NCI-H1930 (cell line): ENCODE data around the gene FMO2.
A peak's percentile ranks its signal among the peaks of the same experiment; 100 is the strongest.
"Not testable (repeated sequence)": the region's sequence is repeated elsewhere in the genome, so short reads cannot be mapped to it uniquely, and the experiment has no call there.

Experiments used
- DNase-seq, 2 experiments: peaks; one replicate each; lab custom pipeline; 2025; lab: John Stamatoyannopoulos, UW

Gene FMO2

DNA sequence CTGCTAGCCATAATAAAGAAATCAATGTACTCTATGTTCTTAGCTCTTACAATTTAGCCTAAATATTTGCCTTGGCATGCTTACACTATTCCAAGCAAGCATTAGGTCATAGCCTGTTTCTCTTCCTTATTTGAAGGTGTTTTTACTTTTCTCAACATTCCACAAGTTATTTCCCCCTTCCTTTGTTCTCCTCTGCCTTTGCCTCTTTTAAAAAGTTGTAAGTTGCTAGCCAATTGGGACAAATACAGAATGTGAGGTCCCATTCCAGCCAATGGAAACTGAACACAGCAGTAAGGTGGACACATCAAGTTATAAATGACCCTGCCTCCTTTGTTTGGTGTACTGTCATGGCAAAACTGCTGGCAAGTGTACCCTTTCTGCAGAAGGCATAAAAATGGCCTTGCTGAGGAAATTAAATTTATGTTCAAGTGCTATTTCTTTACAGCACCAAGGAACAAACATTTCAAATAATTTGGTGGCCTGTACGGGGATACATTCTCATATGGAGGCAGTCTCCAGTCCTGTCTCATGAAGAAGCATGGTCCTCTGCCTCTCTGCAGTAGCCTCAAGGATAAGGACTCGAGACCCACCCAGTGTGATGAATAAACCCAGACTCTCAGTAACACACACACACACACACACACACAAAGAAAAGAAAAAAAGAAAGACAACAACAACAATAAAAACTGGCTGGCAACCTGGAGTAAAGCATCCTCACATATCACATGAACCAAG lies 34.4 kb downstream of the FMO2 start:
- DNase-seq, result no peak

DNA sequence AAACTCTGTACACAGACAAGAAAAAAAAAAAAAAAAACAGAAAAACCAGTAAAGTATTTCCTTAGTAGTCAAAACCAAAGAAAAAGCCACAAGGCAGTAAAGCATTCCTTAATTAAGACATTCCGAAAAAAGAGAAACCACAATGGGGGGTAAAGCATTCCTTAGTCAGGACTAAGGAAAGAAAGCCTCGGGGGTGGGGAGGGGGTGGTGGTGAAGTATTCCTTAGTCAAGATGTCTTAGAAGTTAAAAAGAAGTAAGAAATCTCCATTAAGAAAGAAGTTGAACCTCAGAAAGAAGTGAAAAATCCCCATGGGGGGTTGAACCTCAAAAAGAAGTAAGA lies 35.0 kb downstream of the FMO2 start:
- DNase-seq, result no peak

DNA sequence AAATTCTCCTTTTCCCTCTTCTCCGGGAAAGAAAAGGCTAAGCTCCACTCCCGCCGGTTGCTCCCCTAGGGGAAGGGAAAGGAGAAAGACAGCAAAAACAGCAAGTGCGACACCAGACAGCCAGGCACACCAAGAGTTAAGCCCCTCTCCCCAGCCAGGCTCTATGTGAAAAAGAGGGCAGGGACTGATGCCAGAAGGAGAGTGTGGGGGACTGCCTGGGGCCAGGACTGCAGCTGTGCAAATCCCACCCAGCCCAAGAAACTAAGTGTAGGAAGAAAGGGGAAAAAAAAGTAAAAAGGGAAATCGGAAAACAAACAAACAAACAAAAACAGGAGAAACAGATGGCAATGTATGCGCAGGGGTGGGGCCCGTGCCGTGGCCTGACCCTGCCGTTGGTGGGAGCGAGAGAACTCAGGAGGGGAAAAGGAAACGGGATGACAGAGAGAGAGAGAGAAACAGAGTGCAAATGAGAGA lies 35.5 kb downstream of the FMO2 start:
- no peak for DNase-seq

DNA sequence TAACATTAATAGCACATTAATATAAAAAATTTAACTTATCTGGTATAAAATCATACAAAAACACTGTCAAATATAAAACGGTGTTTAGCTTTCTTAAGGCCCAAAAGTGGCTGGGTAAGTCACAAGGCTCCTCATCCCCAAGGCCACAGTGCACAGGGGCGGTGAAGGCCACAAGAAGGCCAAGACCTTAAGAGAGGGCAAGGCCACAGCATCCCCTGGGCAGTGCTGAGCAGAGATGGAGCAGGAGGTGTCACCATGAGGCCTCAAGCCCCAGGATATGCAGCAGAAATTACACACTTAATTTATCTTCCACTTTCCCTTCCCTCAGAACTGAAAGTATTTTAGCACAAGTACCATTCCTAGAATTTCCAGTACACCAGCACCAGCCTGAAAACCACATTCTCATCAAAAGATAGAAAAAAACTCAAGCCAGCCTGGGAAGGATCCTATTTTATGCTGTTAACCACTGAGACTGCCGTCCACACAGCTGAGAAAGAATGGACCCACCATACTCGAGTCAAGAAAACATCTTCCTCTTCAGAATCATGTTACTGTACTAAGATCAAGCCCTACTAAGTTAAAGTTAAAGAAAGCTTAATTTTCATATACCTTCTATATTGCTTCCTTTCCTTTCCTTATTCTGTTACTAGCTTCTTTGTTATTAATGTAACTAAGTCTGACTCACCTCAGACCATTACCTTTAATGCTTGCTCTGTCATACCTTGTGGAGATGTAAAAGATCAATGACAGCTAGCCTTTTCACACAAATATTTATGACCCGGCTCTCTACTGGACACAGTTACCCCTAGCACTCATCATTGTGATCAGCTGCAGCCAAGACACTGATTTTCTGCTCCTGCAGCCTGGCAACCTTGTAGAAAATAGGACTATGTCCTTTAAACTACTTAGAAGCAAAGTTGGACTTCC lies 36.8 kb downstream of the FMO2 start:
- DNase-seq, result no peak

DNA sequence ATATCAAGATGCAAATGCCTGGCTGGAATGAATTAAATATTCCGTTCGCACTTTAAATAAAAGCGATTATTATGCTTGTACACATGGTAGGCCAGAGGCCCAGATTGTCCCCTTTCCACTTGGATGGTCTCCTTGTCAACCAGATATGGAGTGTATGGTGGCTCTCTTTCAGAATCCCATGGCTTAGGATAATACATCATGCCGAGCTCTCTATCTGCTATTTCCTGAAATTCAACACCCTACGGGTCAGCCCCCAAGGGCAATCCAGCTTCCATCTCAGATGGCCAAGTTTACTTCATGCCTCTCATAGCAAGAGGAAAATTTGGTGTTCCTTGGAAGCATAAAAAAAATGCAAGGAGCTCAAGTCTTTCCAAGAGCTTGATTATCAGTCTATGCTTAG lies 37.8 kb downstream of the FMO2 start:
- DNase-seq, result no peak

DNA sequence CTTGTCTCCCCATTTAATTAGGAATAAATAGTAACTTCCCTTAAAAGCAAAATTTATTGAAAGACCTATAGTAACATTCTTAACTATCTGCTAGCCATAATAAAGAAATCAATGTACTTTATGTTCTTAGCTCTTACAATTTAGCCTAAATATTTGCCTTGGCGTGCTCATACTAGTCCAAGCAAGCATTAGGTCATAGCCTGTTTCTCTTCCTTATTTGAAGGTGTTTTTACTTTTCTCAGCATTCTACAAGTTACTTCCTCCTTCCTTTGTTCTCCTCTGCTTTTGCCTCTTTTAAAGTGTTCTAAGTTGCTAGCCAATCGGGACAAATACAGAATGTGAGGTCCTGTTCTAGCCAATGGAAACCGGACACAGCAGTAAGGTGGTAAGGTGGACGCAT lies 39.2 kb downstream of the FMO2 start:
- not testable (repeated sequence) for DNase-seq

DNA sequence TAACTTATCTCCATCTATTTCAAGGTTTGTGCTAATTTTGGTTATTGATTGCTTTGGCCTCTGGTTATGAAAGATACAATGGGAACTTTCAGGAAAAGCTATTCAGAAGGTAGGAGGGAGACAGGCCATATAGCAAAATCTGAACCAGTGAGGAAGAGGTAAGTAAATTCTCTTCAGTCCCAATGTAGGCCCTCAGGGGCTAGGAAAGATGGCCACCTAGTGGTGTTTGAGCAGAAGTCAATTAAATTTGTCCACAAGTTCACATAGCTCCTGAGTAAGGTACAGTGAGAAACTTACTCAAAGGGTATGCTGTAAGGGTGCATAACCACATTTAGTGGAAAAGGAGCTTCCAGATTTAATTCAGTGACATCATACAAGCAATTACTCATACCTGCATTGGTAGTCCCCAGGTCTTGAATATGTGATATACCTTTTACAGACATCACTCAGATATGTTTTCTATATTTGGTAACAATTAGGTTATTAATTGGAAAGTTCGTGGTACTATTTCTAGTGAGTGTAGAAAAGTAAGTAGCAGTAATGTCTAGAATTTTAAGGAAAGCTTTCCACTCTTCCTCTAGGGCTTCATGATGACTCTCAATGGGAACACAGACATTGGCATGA lies 41.8 kb downstream of the FMO2 start:
- peak; percentile 38 to 62 for DNase-seq

DNA sequence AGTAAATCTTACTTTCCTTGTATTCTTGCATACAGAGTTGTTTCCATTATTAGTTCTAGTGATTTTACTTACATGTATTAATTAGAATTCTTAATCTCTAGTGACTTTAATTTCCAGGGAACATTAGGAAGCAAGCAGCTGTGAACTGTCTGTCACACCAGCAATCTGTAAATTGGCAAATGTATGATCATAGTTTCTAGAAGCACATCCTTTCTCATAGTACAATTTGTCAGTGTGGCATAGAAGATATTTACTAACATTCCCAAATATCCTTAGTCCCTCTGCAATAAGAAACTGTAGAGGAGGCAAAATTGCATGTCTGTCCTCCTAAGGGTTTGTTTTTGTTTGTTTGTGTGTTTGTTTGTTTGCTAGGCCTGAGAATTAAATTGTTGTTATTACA lies 46.2 kb downstream of the FMO2 start:
- no peak for DNase-seq

DNA sequence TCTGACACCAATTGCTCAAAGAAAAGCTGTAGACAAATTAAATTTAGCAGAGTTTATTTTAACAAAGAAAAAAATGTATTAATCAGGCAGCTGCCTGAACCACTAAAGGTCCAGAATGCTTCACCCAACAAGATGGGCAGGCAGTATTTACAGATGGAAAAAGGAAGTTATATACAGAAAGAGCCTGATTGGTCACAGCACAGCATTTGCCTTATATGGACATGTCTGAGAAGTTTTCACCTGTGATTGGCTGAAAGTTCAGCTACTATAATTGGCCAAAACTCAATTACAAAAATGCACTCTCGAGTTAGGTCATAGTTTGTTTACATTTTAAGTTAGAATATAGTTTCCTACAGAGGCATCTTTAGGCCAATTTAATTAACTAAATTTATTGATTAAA lies 48.1 kb downstream of the FMO2 start:
- no peak for DNase-seq

DNA sequence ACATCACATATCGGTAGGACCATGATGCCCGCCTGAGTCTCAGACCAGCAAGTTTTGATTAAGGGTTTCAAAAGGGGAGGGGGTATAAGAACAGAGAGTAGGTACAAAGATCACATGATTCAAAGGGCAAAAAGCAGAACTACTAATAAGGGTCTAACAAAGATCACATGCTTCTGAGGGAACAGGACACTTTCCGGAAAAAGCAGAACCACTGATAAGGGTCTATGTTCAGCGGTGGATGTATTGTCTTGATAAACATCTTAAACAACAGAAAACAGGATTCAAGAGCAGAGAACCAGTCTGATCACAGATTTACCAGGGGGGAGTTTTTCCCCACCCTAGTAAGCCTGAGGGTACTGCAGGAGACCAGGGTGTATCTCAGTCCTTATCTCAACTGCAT lies 51.1 kb downstream of the FMO2 start:
- DNase-seq, result not testable (repeated sequence)

DNA sequence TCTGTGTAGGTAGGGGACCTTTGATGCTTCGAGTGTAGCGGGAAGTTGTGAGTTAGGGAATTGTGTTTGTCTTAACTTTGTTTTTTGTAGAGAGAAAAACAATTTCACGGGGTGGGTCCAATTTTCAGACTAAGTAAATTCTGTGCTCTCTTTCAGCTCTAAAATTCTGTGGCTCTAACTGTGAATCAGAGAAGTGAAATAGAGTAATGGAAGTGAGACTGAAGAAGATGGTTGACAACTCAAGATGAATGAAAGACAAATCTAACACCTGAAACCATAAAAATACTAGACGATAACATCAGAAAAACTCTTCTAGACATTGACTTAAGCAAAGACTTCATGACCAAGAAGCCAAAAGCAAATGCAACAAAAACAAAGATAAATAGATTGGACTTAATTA lies 58.8 kb downstream of the FMO2 start:
- DNase-seq, result no peak

DNA sequence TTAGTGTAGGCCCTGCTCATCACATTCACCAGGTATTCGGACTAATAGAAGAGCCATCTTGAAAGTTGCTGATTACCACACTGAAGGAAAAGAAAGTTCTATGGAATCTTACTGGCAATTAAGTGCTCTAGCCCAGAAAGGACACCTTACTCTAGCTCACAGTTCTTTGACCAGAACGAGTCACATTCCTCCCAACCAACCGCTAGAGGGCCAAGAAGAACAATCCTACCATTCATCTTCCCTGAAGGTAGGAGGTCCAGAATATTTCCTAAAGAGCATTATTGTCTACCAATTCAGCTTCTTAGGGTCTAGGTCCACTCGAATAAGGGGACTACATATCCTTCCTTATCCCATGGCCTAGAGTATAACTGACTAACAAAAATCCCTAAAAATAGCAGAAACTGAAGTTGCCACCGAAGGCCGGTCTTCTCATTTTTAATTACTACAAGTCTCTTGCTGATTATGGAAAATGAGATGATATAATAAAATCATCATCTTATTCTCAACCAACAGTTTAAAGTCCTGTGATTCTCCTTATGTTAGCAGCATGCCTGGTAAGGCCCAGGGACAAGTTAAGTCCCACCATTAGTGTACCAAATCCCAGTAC lies 60.5 kb downstream of the FMO2 start:
- DNase-seq, result no peak

DNA sequence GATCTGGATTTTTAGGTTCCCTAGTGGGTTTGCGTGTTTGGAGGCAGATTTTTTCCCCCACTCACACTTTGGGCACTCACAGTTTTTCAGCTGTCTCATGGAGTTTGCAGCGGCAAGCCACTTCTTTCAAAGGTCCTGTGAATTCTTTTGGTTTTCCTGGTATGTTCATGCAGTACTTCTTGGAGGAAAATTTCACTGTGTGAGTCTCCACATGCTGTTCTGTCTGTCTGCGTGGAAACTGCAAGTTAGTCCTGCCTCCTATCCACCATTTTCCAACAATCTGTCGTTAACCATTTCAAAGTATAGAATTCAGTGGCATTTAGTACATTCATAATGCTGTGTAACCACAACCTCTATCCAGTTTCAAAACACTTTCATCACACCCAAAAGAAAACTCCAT lies 62.4 kb downstream of the FMO2 start:
- DNase-seq, result no peak

DNA sequence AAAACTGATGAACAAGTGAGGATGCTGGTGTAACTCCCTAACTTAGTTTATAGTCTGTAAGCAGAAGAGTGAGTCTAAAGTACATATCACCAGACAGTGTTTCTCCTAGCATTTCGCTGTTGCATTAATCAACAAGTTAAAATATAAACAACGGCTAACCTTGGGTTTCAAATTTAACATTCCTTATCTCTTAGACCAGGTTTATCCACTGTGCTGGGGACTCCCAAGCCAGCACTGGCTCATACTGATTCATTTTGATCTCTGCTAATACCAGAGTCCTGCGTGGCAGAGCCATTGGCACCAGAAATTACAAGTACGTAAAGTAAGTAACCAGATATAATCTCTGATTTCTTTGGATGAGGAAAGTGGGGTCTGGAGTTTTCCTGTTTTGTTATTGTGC lies 63.2 kb downstream of the FMO2 start, which contains the start of gene FMO1:
Gene FMO1 (plus strand): TSS at position 193 of the 400 bp plus-strand sequence. CDS start 9,594 bp downstream, outside the sequence.
- no peak for DNase-seq

DNA sequence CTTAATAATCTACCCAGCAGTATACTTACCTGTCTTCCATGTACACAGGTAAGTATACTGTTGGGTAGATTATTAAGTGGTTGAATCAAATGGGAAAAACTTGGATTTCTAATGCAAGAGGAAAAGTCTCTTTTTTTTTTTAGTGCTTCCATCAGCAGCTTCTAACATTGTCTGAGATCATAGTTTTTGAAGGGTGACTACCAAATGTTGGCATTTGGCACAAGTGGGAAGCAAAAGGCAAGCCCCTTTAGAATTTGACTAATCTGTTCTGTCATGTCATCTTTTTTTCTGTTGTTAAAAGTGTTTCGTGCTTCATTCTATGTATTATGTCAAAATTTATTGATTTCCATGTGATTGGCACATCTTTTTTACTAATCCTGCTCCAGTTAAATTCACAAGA lies 63.7 kb downstream of the FMO2 start:
- DNase-seq, result no peak

DNA sequence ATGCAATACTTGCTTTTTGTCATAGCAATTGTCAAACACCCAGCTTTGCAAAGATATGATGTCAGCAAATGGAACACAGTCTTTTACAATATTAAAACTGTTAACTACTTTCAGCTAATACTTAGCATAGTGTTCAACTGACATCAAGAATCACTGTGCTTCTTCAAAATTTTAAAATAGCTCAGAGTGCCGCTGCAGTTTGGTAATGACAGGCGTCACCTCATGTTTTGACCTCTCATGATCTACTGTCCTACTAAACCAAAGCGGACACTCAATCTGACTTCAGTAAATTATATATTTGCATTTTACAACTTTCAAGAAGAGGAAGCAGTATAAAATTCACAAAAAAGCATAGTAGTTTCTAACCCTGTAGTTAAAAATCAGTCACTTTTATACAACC lies 65.2 kb downstream of the FMO2 start:
- no peak for DNase-seq

DNA sequence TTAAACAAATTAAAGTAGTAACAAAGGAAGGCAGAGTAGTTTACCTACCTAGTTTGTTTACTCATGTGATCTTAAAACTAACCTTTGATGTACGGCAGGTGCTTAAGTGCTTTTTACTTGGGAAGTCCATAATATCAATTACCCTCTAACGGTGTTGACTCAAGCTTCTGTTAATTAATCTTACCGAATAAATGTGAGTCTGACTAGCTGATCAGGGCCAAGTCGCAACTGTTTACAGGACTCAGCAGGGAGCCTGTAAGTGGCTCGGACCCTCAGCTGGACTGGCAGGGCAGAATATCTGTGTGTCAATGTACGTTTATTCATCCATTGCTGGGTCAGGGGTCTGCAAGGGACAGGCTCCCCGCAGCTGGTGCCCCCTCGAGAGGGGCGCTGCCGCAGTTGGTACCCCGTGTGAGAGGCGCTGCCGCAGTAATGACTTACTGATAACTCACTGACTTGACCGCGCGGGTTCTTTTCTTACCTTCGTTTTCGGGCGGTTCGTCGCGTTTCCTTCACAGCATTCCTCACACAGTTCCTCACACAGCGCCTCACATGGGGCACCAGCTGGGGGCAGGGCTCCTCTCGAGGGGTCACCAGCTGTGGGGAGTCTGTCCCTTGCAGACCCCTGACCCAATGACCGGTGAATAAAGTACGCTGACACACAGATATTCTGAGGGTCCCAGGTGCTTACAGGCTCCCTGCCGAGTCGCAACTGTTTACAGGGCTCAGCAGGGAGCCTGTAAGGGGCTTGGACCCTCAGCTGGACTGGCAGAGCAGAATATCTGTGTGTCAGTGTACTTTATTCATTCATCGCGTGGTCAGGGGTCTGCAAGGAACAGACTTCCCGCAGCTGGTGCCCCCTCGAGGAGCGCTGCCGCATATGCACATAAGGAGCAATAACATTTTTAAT lies 66.2 kb downstream of the FMO2 start:
- DNase-seq, result peak; percentile 27 to 47

DNA sequence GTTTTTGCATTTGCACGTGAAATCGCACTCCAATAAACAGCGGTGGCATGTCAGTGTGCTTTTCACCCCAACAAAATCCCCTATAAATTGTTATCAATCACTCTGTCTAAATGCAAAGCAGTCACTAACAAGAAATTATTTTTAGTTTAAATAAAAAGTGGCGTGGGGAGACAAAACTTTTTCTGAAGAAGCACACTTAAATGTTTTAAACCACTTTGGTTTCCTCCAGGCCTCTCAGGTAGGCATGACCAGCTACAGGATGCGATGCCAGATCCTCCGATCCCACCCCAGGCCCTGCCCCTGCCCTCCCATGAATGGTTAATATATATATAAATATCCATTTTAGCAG lies 66.8 kb downstream of the FMO2 start:
- no peak for DNase-seq

DNA sequence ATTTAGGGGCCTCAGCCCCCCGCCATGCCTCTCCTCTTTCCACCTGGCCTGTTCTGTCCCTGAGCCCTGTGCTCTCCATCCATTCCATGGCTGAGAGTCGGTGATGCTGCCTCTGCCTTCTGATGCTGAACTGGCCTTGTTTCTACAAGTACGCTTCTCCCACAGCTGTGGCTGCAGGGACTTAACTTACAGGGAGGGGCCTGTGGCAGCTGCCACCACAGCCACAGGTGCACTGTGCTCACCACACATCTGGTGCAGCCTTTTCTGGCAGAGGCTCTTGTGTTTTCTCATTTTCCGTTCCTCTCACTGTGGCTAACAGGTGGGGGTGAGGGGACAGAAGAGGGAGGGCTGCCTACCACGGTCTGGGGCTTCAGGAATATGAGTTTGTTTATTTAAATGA lies 67.4 kb downstream of the FMO2 start:
- DNase-seq, result no peak

DNA sequence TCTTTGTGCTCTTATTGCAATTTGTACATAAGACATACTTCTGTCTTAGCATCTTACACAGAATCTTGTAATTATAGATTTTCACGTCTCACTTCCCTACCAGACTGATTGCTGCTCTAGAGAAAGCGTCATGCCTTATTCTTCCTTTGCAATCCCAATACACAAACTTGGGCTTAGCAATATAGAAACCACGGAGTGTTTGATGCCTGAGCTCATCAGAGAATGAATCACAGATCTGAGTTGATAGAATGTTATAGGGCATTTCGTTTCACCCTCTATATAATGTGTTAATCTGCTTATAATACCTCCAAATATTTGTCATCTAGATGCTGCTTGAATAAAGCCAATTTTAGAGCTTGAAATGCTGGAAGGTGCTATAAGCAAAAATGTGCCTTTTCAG lies 69.8 kb downstream of the FMO2 start:
- DNase-seq, result no peak

DNA sequence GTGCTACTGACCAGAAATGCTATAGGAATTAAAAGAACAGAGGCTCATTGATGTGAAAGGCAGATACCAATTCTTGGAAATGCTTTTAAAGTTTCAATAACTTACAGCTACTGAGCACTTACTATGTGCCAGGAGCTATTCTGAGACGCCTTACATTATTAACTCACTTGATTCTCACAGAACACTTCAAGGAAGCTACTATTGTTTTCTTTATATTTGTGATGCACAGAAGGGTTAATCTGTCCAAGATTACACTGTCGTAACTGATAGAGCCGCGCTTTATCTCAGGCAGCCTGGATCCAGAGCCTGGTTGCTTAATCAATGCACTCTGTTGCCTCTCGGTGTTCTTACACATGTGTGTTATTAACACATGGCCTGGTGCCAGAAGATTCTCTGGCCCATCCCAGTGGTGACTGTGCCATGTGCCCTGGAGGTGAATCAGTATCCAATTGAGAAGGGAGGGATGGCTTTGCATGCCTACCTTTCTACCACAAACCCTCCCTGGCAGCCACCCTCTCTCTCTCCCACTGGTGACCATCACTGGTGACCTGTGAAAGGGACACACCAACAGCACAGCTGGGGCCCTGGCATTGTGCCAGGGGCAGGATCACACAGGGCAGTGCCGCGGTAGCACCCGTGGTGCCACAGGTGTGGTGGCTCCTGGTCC lies 72.0 kb downstream of the FMO2 start:
- DNase-seq, result no peak
